HG03159 (cell line): ENCODE data around the gene MIER3.
A peak's percentile ranks its signal among the peaks of the same experiment; 100 is the strongest.

Experiments used
- ATAC-seq: cut with Tn5 transposase; IDR thresholded peaks from one replicate; pipeline ENCODE4 v1.9.1; 2021; ENCODE audit warnings: mild to moderate bottlenecking, moderate library complexity; ENCODE audit not compliant: unreplicated experiment

Gene MIER3

GRCh38 chr5:56961746-56962145, 9.8 kb upstream of the MIER3 start:
- no peak for ATAC-seq

GRCh38 chr5:56959326-56959725, 7.4 kb upstream of the MIER3 start:
- ATAC-seq, result no peak

DNA sequence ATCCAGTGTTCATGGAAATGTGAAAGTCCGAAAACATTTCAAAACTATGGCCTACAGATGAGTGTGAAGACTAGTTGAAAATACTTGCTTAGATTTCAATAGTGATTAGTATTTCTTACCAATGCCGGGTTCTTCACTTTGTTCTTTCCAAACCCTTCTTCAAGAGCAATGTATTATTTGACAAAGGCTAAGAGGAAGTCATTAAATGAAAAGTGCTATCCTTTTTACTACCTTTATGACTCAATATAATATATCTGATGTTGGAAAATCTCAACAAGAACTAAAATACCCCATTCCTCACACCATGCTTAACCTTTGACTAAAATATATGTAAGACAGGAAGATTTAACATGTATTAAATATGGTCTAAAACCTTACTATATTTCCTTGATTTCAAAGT, 6.7 kb upstream of the MIER3 start:
- no peak for ATAC-seq

DNA sequence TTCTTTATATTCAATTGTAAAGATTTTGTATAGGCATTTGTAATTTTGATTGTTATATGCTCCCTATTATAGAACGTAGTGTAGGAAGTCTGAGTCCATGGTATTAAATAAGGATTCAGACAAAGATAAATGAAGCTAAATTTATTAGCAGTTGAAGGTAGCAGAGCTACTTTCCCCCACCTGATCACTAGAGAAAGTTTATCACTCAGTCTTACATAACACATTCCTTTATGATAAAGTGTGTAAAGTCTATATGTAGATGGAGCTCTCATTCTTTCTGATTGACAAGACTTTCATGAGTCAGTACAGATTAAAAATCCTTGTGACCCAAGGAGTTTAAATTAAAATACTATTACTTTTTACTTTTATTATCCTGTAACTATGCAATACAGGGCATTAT, 2.3 kb upstream of the MIER3 start:
- ATAC-seq, result no peak

DNA sequence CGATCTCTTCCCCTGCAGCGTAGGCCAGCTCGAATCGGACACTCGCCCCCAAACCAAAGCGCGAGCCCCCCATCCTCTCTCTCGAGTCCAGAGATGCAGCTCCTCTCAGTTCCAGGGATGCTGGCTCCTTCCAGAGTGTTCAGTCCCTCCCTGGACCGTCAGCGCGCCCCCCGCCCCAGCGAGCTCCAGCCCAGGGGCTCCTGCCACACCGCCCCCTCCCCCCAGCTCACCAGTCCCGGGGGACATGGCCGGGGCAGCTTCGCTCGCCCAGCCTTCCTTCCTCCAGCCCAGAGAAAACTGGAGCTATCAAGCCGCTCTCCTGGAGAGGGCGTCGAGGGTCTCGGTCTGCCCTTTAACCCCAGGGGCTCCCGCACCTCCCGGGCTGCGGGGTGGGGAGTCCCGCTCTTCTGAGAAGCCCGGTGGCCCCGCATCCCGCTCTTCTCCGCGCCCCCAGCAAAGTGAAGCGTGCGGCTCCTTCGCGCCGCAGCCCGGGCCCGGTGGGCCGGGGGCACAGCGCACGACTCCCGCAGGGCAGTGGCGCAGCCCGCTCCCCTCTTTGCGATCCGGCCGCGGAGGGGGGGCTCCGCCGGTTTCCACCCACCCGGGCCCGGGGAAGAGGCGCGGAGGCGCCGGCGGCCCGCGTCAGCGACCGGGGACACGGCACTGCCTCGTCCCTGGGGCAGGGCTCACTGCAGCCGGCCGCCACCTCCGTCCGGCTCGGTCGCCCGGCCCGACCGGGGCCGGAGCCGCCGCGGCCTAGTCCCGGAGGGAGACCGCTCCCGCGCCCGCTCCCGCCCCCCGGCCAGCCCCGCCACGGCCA, 587 bp downstream of the MIER3 start:
- ATAC-seq, result peak; percentile 38

GRCh38 chr5:56950626-56951125, 1.2 kb downstream of the MIER3 start:
- ATAC-seq, result no peak

- ATAC-seq, result no peak
Measured at GRCh38 chr5:56947052-56947451, 4.9 kb downstream of the MIER3 start.

GRCh38 chr5:56941981-56942380, 9.9 kb downstream of the MIER3 start:
- ATAC-seq, result no peak

DNA sequence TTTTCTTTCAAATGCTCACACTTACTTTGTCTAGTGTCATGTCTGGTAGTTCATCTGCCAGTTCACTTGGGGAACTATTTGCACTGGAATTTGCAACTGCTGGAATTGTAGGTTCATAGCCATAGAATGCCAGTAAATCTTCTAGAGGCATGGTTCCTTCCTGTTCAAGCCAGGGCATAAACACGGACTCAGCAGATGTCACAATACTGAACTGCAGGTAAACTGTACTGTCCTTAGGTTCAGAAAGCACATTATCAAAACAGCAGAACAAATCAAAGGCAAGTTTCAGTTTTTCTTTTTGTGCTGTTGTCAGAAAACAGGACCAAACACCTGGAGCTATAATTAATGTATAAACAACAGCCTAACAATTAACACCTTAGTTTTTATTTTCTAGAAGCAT, 13.1 kb downstream of the MIER3 start:
- no peak for ATAC-seq

- no peak for ATAC-seq
Measured at GRCh38 chr5:56934325-56934724, 17.6 kb downstream of the MIER3 start.

GRCh38 chr5:56922922-56923321, 29.0 kb downstream of the MIER3 start:
- no peak for ATAC-seq

DNA sequence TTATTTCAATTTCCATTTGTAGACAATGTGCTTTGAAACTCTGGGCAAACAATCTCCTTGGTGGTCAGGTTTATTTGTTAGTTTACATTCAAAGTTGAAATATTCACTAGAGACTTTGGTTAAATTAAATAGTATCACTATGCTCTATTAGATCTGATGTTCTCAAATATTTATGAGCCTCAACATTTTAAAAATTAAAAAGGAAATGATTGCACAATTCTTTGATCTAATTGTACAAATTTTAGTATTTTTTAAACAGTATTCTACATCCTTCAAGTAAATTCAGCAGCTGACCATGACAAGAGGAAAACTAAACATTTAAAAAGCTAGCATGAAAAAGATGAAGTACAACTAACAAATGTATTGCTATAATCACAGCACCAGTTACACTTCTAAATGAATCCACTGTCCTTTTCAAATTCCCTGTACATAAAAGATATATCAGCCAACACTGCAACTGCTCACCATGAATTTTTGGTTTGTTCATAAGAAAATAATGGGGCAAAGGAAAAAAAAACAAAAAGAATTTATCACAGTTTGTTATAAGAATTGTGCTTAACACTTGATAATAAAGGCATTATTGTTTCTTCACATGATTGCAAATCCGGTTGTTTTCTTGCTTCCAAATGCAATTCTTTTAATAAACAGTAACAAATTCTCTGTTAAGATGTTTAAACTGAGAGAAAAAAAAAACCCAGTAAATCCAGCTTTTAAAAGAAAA, 31.8 kb downstream of the MIER3 start:
- no peak for ATAC-seq

DNA sequence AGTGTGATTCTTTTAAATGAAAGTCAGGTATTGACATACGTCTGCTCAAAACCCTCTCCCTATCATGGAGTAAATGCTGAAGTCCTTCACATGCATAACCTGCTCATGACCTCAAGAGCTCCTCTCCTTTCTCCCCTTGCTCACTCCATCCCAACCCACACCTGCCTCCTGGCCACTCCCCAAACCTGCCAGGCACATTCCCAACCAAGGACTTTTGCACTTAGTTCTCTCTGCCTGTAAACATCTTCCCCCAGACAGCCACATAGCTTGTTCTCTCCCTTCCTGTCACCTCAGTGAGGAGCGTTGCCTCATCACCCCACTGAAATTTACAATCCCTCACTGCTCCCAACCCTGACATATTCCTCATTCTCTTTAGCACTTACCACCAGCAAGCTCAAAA, 33.9 kb downstream of the MIER3 start:
- no peak for ATAC-seq

DNA sequence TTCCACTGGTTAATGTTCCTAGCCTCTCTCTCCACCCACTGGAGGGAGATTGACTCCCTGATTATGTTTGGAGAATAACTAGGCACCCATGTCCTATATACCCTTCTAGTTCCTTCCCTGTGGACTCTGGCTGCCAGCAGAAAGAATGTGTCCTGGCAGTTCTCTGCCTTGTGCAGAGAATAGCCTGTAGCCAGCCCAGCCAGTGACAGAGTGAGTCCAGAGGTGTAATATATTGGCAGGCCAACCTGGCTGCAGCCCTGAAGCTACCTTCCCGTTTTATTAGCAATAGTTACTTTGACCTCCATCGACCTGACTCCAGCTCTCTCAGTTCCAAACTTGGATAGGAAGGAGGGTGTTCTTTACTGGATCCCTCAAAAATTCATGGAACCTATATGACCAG, 34.4 kb downstream of the MIER3 start:
- no peak for ATAC-seq

- ATAC-seq, result no peak
Measured at GRCh38 chr5:56914678-56915077, 37.2 kb downstream of the MIER3 start.

DNA sequence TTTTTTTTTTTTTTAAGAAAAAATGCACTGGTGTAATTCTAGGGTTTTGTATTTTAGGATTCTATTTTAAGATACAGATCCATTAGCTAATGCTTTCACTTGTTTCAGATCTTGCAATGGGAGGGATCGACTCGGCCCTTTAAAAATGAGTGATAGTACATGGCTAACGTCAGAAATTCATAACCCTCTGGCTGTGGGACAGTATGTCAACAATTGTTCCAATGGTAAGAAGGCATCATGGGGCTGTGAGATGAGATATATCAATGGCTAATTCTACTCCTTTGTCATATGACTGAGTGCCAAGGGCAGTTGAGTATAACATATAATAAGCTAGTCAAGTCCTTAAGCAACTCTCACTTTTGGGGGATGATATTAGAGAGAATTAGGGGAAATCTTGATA, 38.2 kb downstream of the MIER3 start:
- no peak for ATAC-seq

DNA sequence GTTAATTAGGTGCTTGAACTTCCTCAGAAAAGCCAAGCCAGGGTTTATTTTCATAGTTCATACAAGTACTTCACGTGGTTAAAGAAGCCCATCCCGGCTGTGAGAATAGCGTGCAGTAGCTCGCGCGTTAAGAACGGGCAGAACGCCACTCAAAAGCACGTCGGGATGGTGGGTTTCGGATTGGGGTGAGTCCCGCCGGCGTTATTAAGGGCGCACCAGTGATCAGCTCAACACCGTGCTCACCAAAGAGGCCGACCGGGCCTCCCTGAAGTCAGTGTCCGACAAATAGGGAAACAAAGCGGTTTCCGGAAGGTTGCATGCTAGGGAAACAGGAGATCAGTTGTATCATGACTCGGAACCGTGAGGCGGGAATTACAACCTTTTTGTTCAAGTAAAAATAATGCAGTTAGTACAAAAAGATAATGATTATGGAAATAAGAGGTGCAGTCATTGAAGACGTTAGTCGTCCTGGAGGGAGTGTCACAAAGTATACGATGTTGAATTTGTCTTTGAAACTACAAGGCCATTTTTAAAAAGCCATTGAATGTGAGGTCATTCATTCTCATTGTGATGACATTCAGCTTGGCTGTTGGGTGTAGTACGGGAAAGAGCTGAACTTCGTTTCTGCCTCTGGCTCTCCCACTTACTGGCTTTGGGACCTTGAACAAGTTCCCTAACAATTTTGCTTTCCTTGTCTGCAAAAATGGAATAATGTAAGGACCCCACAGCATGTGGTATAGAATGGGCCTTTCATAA, 41.5 kb downstream of the MIER3 start:
- peak; percentile 23 for ATAC-seq

GRCh38 chr5:56909294-56910209, 42.4 kb downstream of the MIER3 start, which contains the start of gene SETD9:
Gene SETD9 (plus strand): TSS chr5:56909596. CDS start chr5:56909646, 50 bp downstream.
- ATAC-seq, result peak; percentile 82

DNA sequence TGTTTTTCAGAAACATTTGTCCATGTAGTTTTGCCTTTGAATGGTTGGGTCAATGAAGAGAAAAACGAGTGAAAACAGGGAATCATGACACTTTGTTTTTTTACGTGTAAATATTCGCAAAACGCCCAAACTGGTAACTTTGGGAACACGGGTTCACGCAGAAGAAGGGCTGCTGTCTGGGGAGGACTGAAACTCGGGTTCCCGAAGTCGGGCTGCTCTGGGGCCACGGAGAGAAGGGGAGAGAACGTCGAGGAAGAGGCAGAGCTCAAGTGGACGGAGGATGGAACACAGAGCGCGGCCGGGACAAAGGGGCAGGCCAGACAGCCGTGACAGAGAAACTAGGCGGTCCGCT, 43.0 kb downstream of the MIER3 start:
- ATAC-seq, result no peak

GRCh38 chr5:56900858-56901578, 50.9 kb downstream of the MIER3 start:
- ATAC-seq, result no peak
